Tibial artery (tissue), 4 donors: ENCODE data around the gene GPR143.
"Not testable (repeated sequence)": the region's sequence is repeated elsewhere in the genome, so short reads cannot be mapped to it uniquely, and the experiment has no call there.

Experiments used
- DNase-seq, 2 donors: peaks; one replicate each; pipeline ENCODE4 v3.0.0-alpha.2; 2019
- H3K27ac ChIP-seq, 2 donors: fragments of 200-600 bp; sonication (generic) in 1 of 2; 1 replicate in 1 of 2; 2 replicates in 1 of 2; pipeline ENCODE4 v1.5.1; 2018 to 2019; ENCODE audit warnings: mild to moderate bottlenecking in 1 of 2
- H3K27me3 ChIP-seq, 2 donors: fragments of 200-600 bp; sonication (generic) in 1 of 2; one replicate each; pipeline versions ENCODE4 v1.5.1 to v1.6.0; 2016 to 2019
- H3K36me3 ChIP-seq, 3 donors: fragments of 200-600 bp; sonication (generic) in 2 of 3; one replicate each; pipeline ENCODE4 v1.5.1; 2016 to 2019; ENCODE audit warnings: mild to moderate bottlenecking in 2 of 3
- H3K4me1 ChIP-seq, 4 donors: fragments of 200-600 bp; sonication (generic) in 2 of 4; 1 replicate in 3 of 4; 2 replicates in 1 of 4; pipeline ENCODE4 v1.5.1; 2016 to 2019
- H3K4me3 ChIP-seq, 2 donors: fragments of 200-600 bp; sonication (generic) in 1 of 2; 1 replicate in 1 of 2; 2 replicates in 1 of 2; pipeline ENCODE4 v1.5.1; 2018 to 2019; ENCODE audit warnings: mild to moderate bottlenecking in 2 of 2
- H3K9me3 ChIP-seq, 3 donors: fragments of 200-600 bp; sonication (generic) in 1 of 3; one replicate each; pipeline ENCODE4 v1.5.1; 2016 to 2019
- CTCF ChIP-seq, 2 experiments: fragments of 200-600 bp in 1 of 2; fragments of 450-650 bp in 1 of 2; IDR thresholded peaks; one replicate each; pipeline ENCODE4 v1.5.1; 2017 to 2019; ENCODE audit warnings: antibody characterized with exemption in 2 of 2, mild to moderate bottlenecking in 1 of 2, moderate library complexity in 1 of 2
- intact Hi-C: fragments of 100-400 bp; cut with DNase I; formaldehyde crosslinking; loops from one replicate; pipeline ENCODE4 v1.15.0; 2023; ENCODE audit warnings: low total_unique reads

The GPR143 gene

GRCh38 chrX:9765737-9766097 is at the start of gene GPR143:
GPR143 (minus strand) TSS chrX:9765847; CDS start chrX:9765817, 30 bp downstream.
- Histone ChIP-seq H3K27me3 (peaks cover 0 to 10% of the 10 kb centered on the region in 2 donors), H3K36me3 (no peaks in the 10 kb centered on the region), H3K27ac (no peak within 1 kb of the TSS), H3K4me3 (no peak within 1 kb of the TSS), H3K9me3 (peaks cover 0 to 4% (median 0%) of the 10 kb centered on the region in 3 donors), H3K4me1 (no peaks in the 10 kb centered on the region)
- no peak for DNase-seq
- intact Hi-C loops = no loop called here
- TF ChIP-seq CTCF (IDR thresholded peaks at IDR 0.05) = no peak

- H3K4me1 ChIP-seq, DNase-seq, H3K9me3 ChIP-seq, intact Hi-C loops, H3K27me3 ChIP-seq, H3K36me3 ChIP-seq, H3K4me3 ChIP-seq, H3K27ac ChIP-seq: not testable (repeated sequence)
Measured at GRCh38 chrX:9811086-9811485, 45.4 kb upstream of the GPR143 start.

- H3K4me3 ChIP-seq, intact Hi-C loops, H3K9me3 ChIP-seq, H3K4me1 ChIP-seq, H3K27me3 ChIP-seq, H3K27ac ChIP-seq, DNase-seq, H3K36me3 ChIP-seq: not testable (repeated sequence)
Measured at GRCh38 chrX:9809876-9810275, 44.2 kb upstream of the GPR143 start.

GRCh38 chrX:9807355-9808182 is 41.9 kb upstream of the GPR143 start:
- no peaks in the 10 kb centered on the region for H3K27me3 ChIP-seq
- H3K9me3 ChIP-seq = no peaks in the 10 kb centered on the region
- intact Hi-C loops = no loop called here
- DNase-seq = no peak
- H3K27ac ChIP-seq = no peak overlapping the region
- no peaks in the 10 kb centered on the region for H3K36me3 ChIP-seq
- TF ChIP-seq CTCF (IDR thresholded peaks at IDR 0.05) = no peak
- H3K4me3 ChIP-seq = no peak overlapping the region
- H3K4me1 ChIP-seq = no peaks in the 10 kb centered on the region

- H3K9me3 ChIP-seq = peaks cover 0 to 4% (median 0%) of the 10 kb centered on the region in 3 donors
- H3K4me1 ChIP-seq = no peaks in the 10 kb centered on the region
- no peak for TF ChIP-seq CTCF (IDR thresholded peaks at IDR 0.05)
- no peaks in the 10 kb centered on the region for H3K36me3 ChIP-seq
- no peaks in the 10 kb centered on the region for H3K27me3 ChIP-seq
- H3K4me3 ChIP-seq = no peak overlapping the region
- DNase-seq = no peak
- intact Hi-C loops = no loop called here
- H3K27ac ChIP-seq = no peak overlapping the region
Measured at GRCh38 chrX:9805956-9806355, 40.3 kb upstream of the GPR143 start.

GRCh38 chrX:9804444-9804843 is 38.8 kb upstream of the GPR143 start:
- intact Hi-C loops = no loop called here
- TF ChIP-seq CTCF (IDR thresholded peaks at IDR 0.05) = no peak
- no peak for DNase-seq
- Histone ChIP-seq H3K9me3 (peaks cover 0 to 17% (median 8%) of the 10 kb centered on the region in 3 donors), H3K4me3 (no peak overlapping the region), H3K27ac (no peak overlapping the region), H3K36me3 (no peaks in the 10 kb centered on the region), H3K27me3 (no peaks in the 10 kb centered on the region), H3K4me1 (no peaks in the 10 kb centered on the region)
